Suprapubic skin (tissue), 4 donors: ENCODE results near the gene PTPN14.
"Not testable (repeated sequence)": the region's sequence is repeated elsewhere in the genome, so short reads cannot be mapped to it uniquely, and the experiment has no call there.

Experiments used
- EP300 ChIP-seq: sonication (generic); formaldehyde crosslinking; IDR thresholded peaks from one replicate; pipeline ENCODE4 v1.6.1; 2017; ENCODE audit warnings: antibody characterized with exemption
- POLR2A ChIP-seq, 2 donors: fragments of 450-650 bp; IDR thresholded peaks; one replicate each; pipeline ENCODE4 v1.6.1; 2017; ENCODE audit warnings: antibody characterized with exemption in 2 of 2, mild to moderate bottlenecking in 2 of 2, moderate library complexity in 2 of 2
- POLR2AphosphoS5 ChIP-seq, 3 donors: sonication (generic); formaldehyde crosslinking; IDR thresholded peaks; one replicate each; pipeline ENCODE4 v1.6.1; 2017; ENCODE audit warnings: antibody characterized with exemption in 3 of 3

DNA sequence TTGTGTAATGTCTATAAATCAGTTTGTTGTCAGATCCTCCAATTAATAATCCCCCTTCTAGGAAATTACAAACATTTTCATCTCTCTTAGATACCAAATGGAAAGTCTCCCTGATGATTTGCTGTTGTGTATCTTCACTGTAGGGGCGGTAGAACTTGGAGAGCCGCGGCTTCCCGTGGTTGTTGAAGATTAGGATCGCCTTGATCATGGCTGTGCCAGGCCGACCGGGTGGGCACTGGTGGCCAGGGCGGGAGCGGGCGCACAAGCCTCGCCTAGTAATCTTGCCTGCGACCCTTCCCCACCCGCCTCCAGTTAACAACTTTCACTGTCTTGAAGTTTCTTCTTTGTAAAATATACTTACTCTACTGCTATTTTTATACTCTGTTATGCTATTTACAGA is 68.2 kb downstream of the PTPN14 start:
- not testable (repeated sequence) for TF ChIP-seq POLR2A (IDR thresholded peaks at IDR 0.05); POLR2AphosphoS5 (IDR thresholded peaks at IDR 0.05); EP300
